HS-5 (cell line): Measurements from ENCODE around the gene HHAT.

Experiments
- DNase-seq: peaks from one replicate; pipeline ENCODE4 v3.0.0-alpha.2; 2012; ENCODE audit warnings: low read depth

Gene HHAT

DNA sequence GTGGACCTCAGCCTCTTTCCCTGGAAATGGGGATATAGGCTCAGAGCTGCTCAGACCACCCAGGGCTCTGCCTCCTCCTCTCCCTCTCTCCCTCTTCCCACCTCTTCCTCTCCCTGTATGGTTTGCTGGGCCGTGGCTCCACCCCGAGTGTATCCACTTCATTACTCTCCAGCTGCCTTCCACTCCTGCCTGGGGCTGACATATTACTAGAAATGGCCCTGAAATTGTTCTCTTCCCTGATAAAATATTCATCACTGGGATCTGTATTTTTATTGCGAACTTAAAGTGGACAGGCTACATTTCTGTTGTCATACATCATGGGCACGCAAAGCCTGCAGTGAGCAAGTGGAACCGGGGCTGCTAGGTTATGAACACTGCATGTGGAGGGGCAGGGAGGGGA lies 225.0 kb downstream of the HHAT start:
- no peak for DNase-seq

DNA sequence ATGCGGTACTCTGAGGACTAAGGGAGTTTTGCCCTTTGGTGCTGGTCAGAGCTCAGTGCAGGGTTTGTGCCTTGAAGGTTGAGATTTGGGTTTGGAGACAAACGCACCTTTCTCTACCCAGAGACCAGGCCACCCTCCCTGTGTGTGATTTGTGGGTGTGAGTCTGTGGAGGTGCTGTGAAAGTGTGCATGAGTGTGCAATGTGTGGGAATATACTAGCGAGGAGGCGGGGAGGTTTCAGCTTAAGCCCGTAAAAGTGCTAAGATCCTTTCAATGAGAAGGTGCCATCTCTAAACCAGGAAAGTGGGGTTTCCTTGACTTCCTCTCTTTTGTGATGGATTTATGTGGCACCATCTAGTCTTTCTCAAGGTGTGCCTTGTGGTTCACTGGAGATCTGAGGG lies 225.7 kb downstream of the HHAT start:
- DNase-seq, result no peak

DNA sequence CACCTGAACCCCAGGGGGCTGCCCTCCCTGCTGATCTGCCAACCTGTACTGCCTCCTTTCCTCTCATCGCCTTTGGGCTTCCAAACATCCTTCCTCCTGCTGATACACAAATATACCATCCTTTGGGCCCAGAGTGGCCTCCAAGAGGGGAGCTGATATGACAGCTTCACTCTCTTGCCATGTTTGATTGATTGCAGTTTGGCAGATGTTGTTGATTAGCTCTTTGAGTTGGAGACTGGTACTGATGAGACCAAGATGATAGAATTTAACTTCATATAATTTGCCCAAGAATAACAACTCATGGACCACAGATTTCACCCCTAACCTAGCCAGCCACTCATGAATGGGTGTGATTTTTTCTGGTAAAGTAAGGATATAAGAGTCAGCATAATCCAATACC lies 227.8 kb downstream of the HHAT start:
- DNase-seq, result no peak

- DNase-seq, result no peak
Measured at GRCh38 chr1:210557426-210558077, 228.8 kb downstream of the HHAT start.

DNA sequence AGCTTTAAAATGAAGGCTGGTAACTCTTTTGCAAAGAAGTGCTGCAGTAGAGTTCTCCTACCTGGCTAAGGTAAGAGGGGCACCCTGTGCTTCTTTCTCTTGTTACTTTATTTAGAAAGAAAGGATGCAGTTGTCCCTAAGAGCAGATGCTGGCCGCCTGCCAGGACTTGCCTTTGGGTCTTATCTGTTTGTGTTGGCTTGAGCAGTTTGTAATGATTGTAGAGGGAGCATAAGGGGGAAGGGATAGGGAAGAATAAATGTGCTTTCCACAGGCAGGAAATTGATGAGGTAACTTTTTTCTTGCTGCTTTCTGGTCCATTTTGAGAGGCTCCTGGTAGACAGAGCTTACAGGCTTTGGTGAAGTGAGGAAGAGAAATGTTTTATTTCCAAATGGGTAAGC lies 229.6 kb downstream of the HHAT start:
- DNase-seq, result no peak

- DNase-seq, result no peak
Measured at GRCh38 chr1:210565306-210565705, 236.6 kb downstream of the HHAT start.

GRCh38 chr1:210568631-210569030 lies 239.9 kb downstream of the HHAT start:
- no peak for DNase-seq

DNA sequence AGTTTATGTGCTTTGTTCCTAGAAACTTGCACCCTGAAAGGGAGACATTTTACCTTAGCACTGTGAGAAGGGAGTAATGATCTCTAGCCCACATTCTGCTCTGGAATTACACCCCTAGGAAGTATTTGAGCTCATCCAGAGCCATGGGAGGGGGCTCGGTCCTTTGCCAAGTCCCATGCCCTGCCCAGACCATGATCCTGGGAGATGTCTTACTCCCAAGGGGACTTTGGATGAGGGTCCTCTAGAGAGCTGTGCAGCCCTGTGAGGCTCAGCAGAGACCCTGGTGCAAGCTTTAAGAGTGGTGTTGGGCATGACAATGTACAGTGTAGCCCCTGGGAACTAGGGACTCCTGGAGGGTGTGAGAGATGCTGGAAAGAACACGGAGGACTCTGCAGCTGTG lies 241.4 kb downstream of the HHAT start:
- no peak for DNase-seq

GRCh38 chr1:210571356-210572284 lies 242.9 kb downstream of the HHAT start:
- no peak for DNase-seq

DNA sequence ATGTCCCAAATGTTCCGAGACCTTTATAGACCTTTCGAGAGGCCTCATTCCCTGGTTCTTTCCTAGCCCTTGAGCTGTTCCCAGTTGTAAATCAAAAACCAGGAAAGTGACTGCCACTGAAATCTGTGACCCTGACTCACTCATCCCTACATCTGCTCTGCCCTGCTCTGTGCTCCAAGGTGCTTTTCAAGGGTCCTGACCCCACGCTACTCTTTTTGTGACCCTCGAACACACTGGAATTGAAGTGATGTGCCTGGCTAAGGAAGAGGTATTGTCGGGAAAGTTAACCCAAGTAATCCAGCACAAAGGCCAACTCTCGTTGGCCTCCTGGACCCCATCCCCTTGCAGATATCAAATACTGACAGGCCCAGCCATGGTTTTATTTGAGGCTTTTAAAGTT lies 244.4 kb downstream of the HHAT start:
- DNase-seq, result no peak

GRCh38 chr1:210582205-210582970 lies 253.7 kb downstream of the HHAT start:
- no peak for DNase-seq

DNA sequence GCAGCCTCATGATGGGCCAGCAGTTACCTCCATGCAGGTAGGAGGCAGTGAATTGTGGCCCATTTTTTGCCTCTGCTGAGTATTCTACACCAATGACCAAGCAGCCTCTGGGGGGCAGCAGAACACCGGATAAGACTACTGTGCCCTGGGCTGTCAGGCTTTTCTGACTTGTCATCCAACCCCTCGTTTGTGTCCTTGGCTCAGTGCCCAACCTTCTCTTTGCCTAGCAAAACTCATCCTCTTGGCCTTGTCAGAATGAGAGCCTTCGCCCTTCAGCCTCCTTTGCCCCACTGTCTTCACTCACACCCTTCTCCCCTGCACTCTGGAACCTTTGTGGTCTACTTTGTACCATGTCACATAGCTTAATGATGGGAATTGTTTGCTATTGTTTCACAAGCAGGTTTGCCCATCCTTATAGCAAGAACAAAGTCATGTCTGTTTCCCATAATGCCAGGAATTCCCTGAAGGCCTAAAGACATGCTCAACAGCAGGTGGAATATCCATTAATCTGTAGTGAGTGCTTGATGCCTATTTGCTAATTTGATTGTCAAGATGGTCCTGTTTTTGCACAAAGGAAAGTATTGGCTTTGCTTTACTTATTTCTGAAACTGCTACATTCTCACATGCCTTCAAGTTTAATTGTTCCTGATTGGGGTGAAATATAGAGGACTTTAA lies 255.9 kb downstream of the HHAT start:
- DNase-seq, result peak; percentile 53

DNA sequence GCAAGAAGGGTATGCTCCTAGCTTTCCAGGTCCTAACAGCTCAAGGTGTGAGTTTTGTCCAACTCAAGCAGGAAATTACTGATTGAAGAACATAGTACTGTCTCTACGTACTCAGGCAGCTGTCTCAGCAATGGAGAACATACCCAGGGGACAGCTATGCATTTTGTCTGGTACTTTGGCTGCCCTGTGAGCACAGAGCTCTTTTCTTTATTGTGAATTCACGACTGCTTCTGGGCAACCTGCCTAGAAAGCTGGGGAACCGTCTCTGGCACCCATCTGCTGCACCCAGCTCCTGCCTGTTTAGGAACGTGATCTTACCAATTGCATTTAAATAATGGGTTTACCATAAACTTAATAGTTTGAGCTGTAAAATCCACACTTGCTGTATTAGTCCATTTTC lies 258.1 kb downstream of the HHAT start:
- DNase-seq, result no peak

- DNase-seq, result no peak
Measured at GRCh38 chr1:210587566-210587965, 258.9 kb downstream of the HHAT start.

GRCh38 chr1:210588357-210588756 lies 259.7 kb downstream of the HHAT start:
- no peak for DNase-seq

DNA sequence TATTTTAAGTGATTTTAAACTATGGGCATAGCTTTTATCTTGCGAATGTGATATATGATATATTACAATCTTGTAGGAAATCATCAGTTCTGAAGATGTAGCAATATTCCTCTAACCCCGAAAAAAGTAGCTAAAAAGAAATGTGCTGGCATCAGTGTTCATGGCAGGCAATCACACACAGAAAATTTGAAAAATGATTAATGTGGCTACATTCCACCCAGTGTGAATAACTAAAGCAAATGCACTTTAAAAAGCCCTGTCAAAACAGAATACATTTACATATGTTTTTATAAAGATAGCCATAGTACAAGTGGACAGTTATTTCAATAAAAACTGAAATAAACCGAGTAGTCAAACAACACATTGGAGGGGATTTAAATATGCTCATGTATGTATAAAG lies 260.2 kb downstream of the HHAT start:
- DNase-seq, result no peak

- no peak for DNase-seq
Measured at GRCh38 chr1:210591214-210591613, 262.5 kb downstream of the HHAT start.

DNA sequence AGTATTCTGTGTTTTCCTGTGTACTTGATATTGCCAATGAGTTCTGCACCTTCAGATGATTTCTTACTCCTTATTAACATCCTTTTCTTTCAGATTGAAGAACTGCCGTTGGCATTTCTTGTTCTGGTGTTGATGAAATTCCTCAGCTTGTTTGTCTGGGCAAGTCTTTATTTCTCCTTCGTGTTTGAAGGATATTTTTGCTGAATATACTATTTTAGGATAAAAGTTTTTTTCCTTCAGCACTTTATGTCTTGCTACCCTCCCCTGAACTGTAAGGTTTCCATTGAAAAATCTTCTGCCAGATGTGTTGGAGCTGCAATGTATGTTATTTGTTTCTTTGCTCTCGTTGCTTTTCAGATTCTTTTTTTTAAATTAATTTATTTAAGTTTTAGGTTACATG lies 265.9 kb downstream of the HHAT start:
- DNase-seq, result no peak

DNA sequence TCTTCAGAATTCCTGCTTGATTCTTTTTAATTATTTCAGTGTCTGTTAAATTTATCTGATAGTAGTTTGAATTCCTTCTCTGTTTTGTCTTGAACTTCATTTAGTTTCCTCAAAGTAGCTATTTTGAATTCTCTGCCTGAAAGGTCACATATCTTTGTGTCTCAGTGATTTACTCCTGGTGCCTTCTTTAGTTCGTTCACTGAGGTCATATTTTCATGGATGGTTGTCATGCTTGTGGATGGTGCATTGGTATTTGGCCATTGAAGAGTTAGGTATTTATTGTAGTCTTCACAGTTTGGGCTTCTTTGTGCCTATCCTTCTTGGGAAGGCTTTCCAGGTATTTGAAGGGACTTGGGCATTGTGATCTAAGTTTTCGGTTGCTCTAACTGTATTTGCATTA lies 267.9 kb downstream of the HHAT start:
- DNase-seq, result no peak

GRCh38 chr1:210597555-210598134 lies 268.9 kb downstream of the HHAT start:
- peak; percentile 65 for DNase-seq

- peak; percentile 90 for DNase-seq
Measured at GRCh38 chr1:210598135-210598652, 269.5 kb downstream of the HHAT start.
